B cell (primary cell): ENCODE data around the gene CIAO2A. TPM values are rescaled to one million over a fixed set of nuclear protein-coding genes. Genes with fewer than 3 reads are reported as not detected.

Experiments
- ATAC-seq: fragments of 200-7000 bp; cut with Tn5 transposase; one replicate; pipeline ENCODE4 v1.10.0; 2021; ENCODE audit warnings: low read depth, mild to moderate bottlenecking, moderate number of reproducible peaks, moderate library complexity
- CTCF ChIA-PET: fragments of 350-600 bp; sonication (Branson Sonifier 250); formaldehyde crosslinking; loops from one replicate; lab custom pipeline; 2021; ENCODE audit warnings: antibody characterized with exemption, inconsistent platforms; lab: Charles Lee
- POLR2A ChIA-PET: fragments of 350-600 bp; sonication (Branson Sonifier 250); formaldehyde crosslinking; loops from one replicate; lab custom pipeline; 2021; ENCODE audit warnings: antibody characterized with exemption; lab: Charles Lee
- DNase-seq: peaks from one replicate; pipeline ENCODE4 v3.0.0; 2013
- H2AFZ ChIP-seq: 2 replicates; pipeline ENCODE4 v1.6.1; 2012; ENCODE audit warnings: mild to moderate bottlenecking, low read depth, low read length; ENCODE audit not compliant: insufficient read depth, poor library complexity, severe bottlenecking
- H3K27ac ChIP-seq, 2 donors: 1 replicate in 1 of 2; 2 replicates in 1 of 2; pipeline ENCODE4 v1.5.1; 2012 to 2013; ENCODE audit warnings: low read length in 2 of 2, mild to moderate bottlenecking in 2 of 2, moderate library complexity in 1 of 2
- H3K27me3 ChIP-seq, 4 experiments: fragments of 200-600 bp in 1 of 4; sonication (generic) in 1 of 4; replicated peaks in 1 of 4; 1 replicate in 2 of 4; 2 replicates in 2 of 4; pipeline versions ENCODE4 v1.6.1 to v1.7.0; 2013 to 2016; ENCODE audit warnings: low read length in 3 of 4, mild to moderate bottlenecking in 2 of 4, mixed read lengths in 1 of 4, moderate library complexity in 1 of 4; ENCODE audit not compliant: insufficient read depth in 4 of 4, control insufficient read depth in 3 of 4; ENCODE audit errors: control extremely low read depth in 1 of 4
- H3K36me3 ChIP-seq, 2 experiments: replicated peaks in 1 of 2; 1 replicate in 1 of 2; 2 replicates in 1 of 2; pipeline versions ENCODE4 v1.6.1 to v1.7.1; 2013; ENCODE audit warnings: low read length in 1 of 2; ENCODE audit not compliant: insufficient read depth in 2 of 2, control insufficient read depth in 1 of 2; ENCODE audit errors: control extremely low read depth in 1 of 2, extremely low read depth in 1 of 2
- H3K4me1 ChIP-seq, 2 donors: fragments of 200-600 bp in 1 of 2; sonication (generic) in 1 of 2; 1 replicate in 1 of 2; 2 replicates in 1 of 2; pipeline versions ENCODE4 v1.5.1 to v1.6.1; 2013 to 2017; ENCODE audit warnings: low read length in 2 of 2; ENCODE audit not compliant: control insufficient read depth in 2 of 2, insufficient read depth in 2 of 2
- H3K4me2 ChIP-seq: replicated peaks from 2 replicates; pipeline ENCODE3; 2012; ENCODE audit warnings: mild to moderate bottlenecking, low read depth, low read length; ENCODE audit not compliant: poor library complexity, severe bottlenecking
- H3K4me3 ChIP-seq, 5 experiments: fragments of 200-600 bp in 1 of 5; sonication (generic) in 1 of 5; 1 replicate in 3 of 5; 2 replicates in 2 of 5; pipeline versions ENCODE4 v1.5.1 to v1.7.0; 2011 to 2016; ENCODE audit warnings: low read length in 4 of 5, mild to moderate bottlenecking in 4 of 5, low read depth in 2 of 5, control low read depth in 1 of 5, moderate library complexity in 1 of 5; ENCODE audit not compliant: insufficient read depth in 1 of 5; ENCODE audit errors: control extremely low read depth in 1 of 5, extremely low read depth in 1 of 5
- H3K79me2 ChIP-seq: fragments of 200-600 bp; sonication (generic); one replicate; pipeline ENCODE4 v1.6.0; 2016; ENCODE audit warnings: low read length; ENCODE audit not compliant: control insufficient read depth, insufficient read depth
- H3K9ac ChIP-seq: fragments of 200-600 bp; sonication (generic); 2 replicates; pipeline ENCODE4 v1.6.1; 2017; ENCODE audit warnings: mild to moderate bottlenecking, low read length, moderate library complexity
- H3K9me3 ChIP-seq, 3 donors: one replicate each; pipeline versions ENCODE4 v1.6.1 to v1.7.1; 2013; ENCODE audit warnings: low read length in 2 of 3; ENCODE audit not compliant: control insufficient read depth in 2 of 3, insufficient read depth in 1 of 3; ENCODE audit errors: control extremely low read depth in 1 of 3
- H4K20me1 ChIP-seq: 2 replicates; pipeline ENCODE4 v1.6.0; 2012; ENCODE audit warnings: mild to moderate bottlenecking, low read length; ENCODE audit not compliant: insufficient read depth, control insufficient read depth, poor library complexity, severe bottlenecking
- H3K27ac Mint-ChIP-seq: one replicate; pipeline ENCODE4 v1.8.0; 2021; ENCODE audit warnings: mixed read lengths
- H3K27me3 Mint-ChIP-seq: one replicate; pipeline ENCODE4 v1.8.0; 2021; ENCODE audit warnings: mixed read lengths
- H3K4me1 Mint-ChIP-seq: one replicate; pipeline ENCODE4 v1.8.0; 2021; ENCODE audit warnings: mixed read lengths
- H3K4me3 Mint-ChIP-seq: one replicate; pipeline ENCODE4 v1.8.0; 2021; ENCODE audit warnings: mixed read lengths
- H3K9me3 Mint-ChIP-seq: one replicate; pipeline ENCODE4 v1.8.0; 2022; ENCODE audit warnings: mixed read lengths; ENCODE audit not compliant: insufficient read depth
- EZH2 ChIP-seq: IDR thresholded peaks from 2 replicates; pipeline ENCODE4 v1.6.1; 2012; ENCODE audit warnings: borderline replicate concordance, low read depth, mild to moderate bottlenecking, moderate library complexity, low read length; ENCODE audit not compliant: insufficient read depth, poor library complexity, severe bottlenecking
- WGBS: methylation state at CpG from one replicate; pipeline ENCODE4 v1.1.5; 2013; ENCODE audit warnings: missing lambda C conversion rate; ENCODE audit not compliant: insufficient coverage; 5-methylcytosine and 5-hydroxymethylcytosine counted together
- intact Hi-C: fragments of 100-400 bp; cut with micrococcal nuclease; formaldehyde crosslinking; loops from one replicate; pipeline ENCODE4 v1.10.0; 2022
- polyA plus RNA-seq: library from polyadenylated mRNA; depleted of rRNA; stranded (reverse); fragments of >200 nt; gene quantifications from 2 replicates; pipeline ENCODE4 v1.2.3, GENCODE V29; 2012
- total RNA-seq, 2 donors: library from RNA; stranded (reverse); fragments of 120-200 nt in 1 of 2; gene quantifications; 1 replicate in 1 of 2; 2 replicates in 1 of 2; pipeline versions ENCODE4 v1.2.3 to v1.2.4, GENCODE V29; 2013 to 2022
- TF ChIP-seq, protein P1 (sequence below): fragments of 200-600 bp; IDR thresholded peaks from one replicate; pipeline ENCODE4 v1.8.0; 2022; ENCODE audit warnings: antibody characterized with exemption, mild to moderate bottlenecking

CIAO2A gene
- total and polyA plus RNA-seq, 2 donors (not counting 1 experiment from before 2014, with no cell fraction given): 68.2 to 71.5 TPM

DNA sequence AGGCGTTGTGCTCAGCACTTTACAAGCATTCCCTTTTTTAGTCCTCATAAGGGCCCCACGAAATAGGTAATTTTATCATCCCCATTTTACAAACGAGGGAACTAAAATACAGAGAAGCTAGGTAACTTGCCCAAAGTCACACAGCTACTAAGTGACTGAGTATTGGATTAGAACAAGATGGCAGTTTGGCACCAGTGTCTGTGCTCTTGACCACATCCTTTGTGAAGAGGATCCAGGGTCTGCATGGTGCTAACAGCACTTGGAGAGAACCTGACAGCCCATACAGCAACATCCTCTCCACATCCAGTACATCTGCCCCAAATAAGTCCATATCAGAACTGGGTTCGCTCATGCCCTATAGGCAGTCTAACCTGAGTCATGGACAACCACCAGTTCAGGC lies 25.5 kb downstream of the CIAO2A start:
- Histone ChIP-seq H3K9me3 (no peaks in the 10 kb centered on the region), H3K36me3 (peaks cover 8 to 19% of the 10 kb centered on the region in 2 experiments), H3K27me3 (no peaks in the 10 kb centered on the region), H4K20me1 (no peaks in the 10 kb centered on the region), H3K27ac (no peak overlapping the region), H3K9ac (no peak overlapping the region), H2AFZ (no peak overlapping the region), H3K4me3 (no peak overlapping the region), H3K79me2 (no peaks in the 10 kb centered on the region), H3K4me2 (peak overlapping the region; percentile 66), H3K4me1 (peaks cover 24 to 27% of the 10 kb centered on the region in 2 donors)
- Mint-ChIP-seq H3K4me1 (peaks cover 29% of the 10 kb centered on the region), H3K9me3 (no peaks in the 10 kb centered on the region), H3K27ac (peak overlapping the region; percentile 41), H3K27me3 (no peaks in the 10 kb centered on the region), H3K4me3 (no peak overlapping the region)
- WGBS: no CpG with 5 or more reads among the region's 4 CpGs
- intact Hi-C loops: loop anchor here (2.0 kb wide), 1 partner anchor 779 kb away; no protein-coding TSS in a partner anchor
- DNase-seq (no peak), ATAC-seq (no peak)
- ChIA-PET POLR2A (interaction anchor here (0.6 to 1.0 kb wide), 2 partner anchors 28 to 911 kb away, joined by 3 read pairs; partner anchors contain the start of genes RPS27L and SNX1), CTCF (interaction anchor here (0.5 to 10.6 kb wide), 52 partner anchors 10 to 779 kb away, joined by 3 to 307 read pairs (median 4); partner anchors contain the start of genes CIAO2A and DAPK2)
- no peak for TF ChIP-seq EZH2
- TF ChIP-seq, protein P1, sequence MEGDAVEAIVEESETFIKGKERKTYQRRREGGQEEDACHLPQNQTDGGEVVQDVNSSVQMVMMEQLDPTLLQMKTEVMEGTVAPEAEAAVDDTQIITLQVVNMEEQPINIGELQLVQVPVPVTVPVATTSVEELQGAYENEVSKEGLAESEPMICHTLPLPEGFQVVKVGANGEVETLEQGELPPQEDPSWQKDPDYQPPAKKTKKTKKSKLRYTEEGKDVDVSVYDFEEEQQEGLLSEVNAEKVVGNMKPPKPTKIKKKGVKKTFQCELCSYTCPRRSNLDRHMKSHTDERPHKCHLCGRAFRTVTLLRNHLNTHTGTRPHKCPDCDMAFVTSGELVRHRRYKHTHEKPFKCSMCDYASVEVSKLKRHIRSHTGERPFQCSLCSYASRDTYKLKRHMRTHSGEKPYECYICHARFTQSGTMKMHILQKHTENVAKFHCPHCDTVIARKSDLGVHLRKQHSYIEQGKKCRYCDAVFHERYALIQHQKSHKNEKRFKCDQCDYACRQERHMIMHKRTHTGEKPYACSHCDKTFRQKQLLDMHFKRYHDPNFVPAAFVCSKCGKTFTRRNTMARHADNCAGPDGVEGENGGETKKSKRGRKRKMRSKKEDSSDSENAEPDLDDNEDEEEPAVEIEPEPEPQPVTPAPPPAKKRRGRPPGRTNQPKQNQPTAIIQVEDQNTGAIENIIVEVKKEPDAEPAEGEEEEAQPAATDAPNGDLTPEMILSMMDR: no peak

DNA sequence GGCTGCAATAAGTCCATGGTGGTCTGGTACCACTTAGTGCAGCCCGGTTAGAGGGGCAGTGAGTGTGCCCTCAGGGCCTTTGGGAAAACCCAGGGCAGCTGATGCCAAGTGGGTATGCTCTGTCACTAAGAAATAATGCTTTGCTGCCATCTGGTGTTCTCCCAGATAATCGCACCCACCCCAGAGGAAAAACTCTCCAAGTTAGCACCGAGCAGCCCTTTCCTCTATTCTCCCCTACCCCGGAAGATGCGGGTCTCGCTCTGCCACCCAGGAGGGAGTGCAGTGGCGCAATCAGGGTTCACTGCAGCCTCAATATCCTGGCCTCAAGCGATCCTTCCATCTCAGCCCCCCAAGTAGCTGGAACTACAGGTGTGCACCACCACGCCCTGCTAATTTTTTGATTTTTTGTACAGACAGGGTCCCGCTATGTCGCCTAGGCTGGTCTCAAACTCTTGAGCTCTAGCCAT lies 26.0 kb downstream of the CIAO2A start:
- peaks cover 26% of the 10 kb centered on the region for H3K4me1 Mint-ChIP-seq
- H3K27me3 Mint-ChIP-seq: no peaks in the 10 kb centered on the region
- H3K36me3 ChIP-seq: peaks cover 8 to 15% of the 10 kb centered on the region in 2 experiments
- no peaks in the 10 kb centered on the region for H3K9me3 Mint-ChIP-seq
- TF ChIP-seq, protein P1: peak; percentile 89
- TF ChIP-seq EZH2: no peak
- intact Hi-C loops: loop anchor here (1.0 to 2.0 kb wide), 7 partner anchors 122 to 779 kb away; no protein-coding TSS in a partner anchor
- H3K27ac Mint-ChIP-seq: peak overlapping the region; percentile 39
- ATAC-seq: peak; percentile 91
- peak overlapping the region; percentile 66 for H3K4me2 ChIP-seq
- CTCF ChIA-PET: interaction anchor here (0.6 to 10.6 kb wide), 53 partner anchors 11 to 787 kb away, joined by 3 to 307 read pairs (median 4); partner anchors contain the start of genes CIAO2A and DAPK2
- peak overlapping the region; percentile 32 for H2AFZ ChIP-seq
- no peak overlapping the region for H3K9ac ChIP-seq
- H3K9me3 ChIP-seq: no peaks in the 10 kb centered on the region
- H4K20me1 ChIP-seq: no peaks in the 10 kb centered on the region
- no peak overlapping the region for H3K4me3 Mint-ChIP-seq
- no peaks in the 10 kb centered on the region for H3K79me2 ChIP-seq
- peaks cover 24 to 27% of the 10 kb centered on the region in 2 donors for H3K4me1 ChIP-seq
- DNase-seq: peak; percentile 84
- H3K27ac ChIP-seq: no peak overlapping the region
- WGBS: 23% methylated on average over 11 of the region's 11 CpGs
- POLR2A ChIA-PET: interaction anchor here (0.6 to 1.0 kb wide), 2 partner anchors 10 to 28 kb away, joined by 3 to 4 read pairs; partner anchors contain the start of gene SNX1
- no peak overlapping the region for H3K4me3 ChIP-seq
- no peaks in the 10 kb centered on the region for H3K27me3 ChIP-seq
